ENCODE data around the gene SDHAF4.

Gene SDHAF4

DNA sequence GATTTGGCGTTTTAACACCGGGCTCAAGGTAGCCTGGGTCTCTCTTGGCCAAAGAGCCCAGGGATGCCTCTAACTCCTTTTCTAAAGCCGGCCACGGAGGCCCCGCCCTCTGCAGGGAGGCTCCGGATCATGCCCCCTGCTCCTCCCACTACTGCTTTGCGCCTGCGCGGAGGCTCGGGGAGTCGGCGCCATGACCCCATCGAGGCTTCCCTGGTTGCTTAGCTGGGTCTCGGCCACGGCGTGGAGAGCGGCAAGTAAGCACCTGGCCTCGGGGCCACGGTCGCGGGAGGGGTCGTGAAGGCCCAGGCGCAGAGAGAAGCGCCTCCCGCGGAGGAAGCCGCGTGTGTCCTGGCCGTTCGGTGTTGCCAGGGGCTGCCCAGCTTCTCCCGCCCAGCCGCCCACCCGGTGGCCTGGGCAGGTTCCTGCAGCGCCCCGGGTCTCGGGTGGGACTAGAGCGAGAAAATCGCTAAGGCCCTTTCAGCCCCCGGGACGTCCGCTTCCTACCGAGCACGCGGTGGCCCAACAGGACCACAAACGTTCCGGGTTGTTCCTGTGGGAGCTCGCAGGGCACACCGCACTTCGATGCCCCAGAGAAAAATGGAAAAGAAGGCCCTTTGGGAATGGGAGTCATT, at the start of gene SDHAF4:
Gene SDHAF4 (plus strand): TSS at position 180 of the 632 bp plus-strand sequence. CDS start 11 bp downstream, at position 191.
- H3K36me3 ChIP-seq (ENCODE audit: low read depth): peaks cover 32% of the 10 kb centered on the region
- peak; percentile 98 for ATAC-seq (ENCODE audit: low read depth)

GRCh38 chr6:70518723-70519122, 48.0 kb upstream of the SDHAF4 start:
- TF ChIP-seq, protein P1, sequence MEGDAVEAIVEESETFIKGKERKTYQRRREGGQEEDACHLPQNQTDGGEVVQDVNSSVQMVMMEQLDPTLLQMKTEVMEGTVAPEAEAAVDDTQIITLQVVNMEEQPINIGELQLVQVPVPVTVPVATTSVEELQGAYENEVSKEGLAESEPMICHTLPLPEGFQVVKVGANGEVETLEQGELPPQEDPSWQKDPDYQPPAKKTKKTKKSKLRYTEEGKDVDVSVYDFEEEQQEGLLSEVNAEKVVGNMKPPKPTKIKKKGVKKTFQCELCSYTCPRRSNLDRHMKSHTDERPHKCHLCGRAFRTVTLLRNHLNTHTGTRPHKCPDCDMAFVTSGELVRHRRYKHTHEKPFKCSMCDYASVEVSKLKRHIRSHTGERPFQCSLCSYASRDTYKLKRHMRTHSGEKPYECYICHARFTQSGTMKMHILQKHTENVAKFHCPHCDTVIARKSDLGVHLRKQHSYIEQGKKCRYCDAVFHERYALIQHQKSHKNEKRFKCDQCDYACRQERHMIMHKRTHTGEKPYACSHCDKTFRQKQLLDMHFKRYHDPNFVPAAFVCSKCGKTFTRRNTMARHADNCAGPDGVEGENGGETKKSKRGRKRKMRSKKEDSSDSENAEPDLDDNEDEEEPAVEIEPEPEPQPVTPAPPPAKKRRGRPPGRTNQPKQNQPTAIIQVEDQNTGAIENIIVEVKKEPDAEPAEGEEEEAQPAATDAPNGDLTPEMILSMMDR (IDR thresholded peaks at IDR 0.05; ENCODE audit: poor library complexity, severe bottlenecking): no peak
- Histone ChIP-seq H3K36me3 (ENCODE audit: low read depth) (peaks cover 15% of the 10 kb centered on the region), H3K27me3 (ENCODE audit: insufficient read depth, poor library complexity, severe bottlenecking) (no peaks in the 10 kb centered on the region), H3K4me1 (ENCODE audit: insufficient read depth, poor library complexity, severe bottlenecking) (no peaks in the 10 kb centered on the region), H3K27ac (ENCODE audit: poor library complexity, severe bottlenecking) (no peak overlapping the region), H3K9me3 (ENCODE audit: severe bottlenecking) (no peaks in the 10 kb centered on the region), H3K4me3 (ENCODE audit: severe bottlenecking) (no peak overlapping the region)
- DNase-seq (ENCODE audit: low spot score): no peak
- ATAC-seq (ENCODE audit: low read depth): no peak

More for the DNA sequence above, at the start of gene SDHAF4:
- Histone ChIP-seq H3K27ac (ENCODE audit: poor library complexity, severe bottlenecking) (peak within 1 kb of the TSS; percentile 21), H3K4me3 (ENCODE audit: severe bottlenecking) (peak within 1 kb of the TSS; percentile 77), H3K9me3 (ENCODE audit: severe bottlenecking) (no peaks in the 10 kb centered on the region), H3K27me3 (ENCODE audit: insufficient read depth, poor library complexity, severe bottlenecking) (no peaks in the 10 kb centered on the region), H3K4me1 (ENCODE audit: insufficient read depth, poor library complexity, severe bottlenecking) (peaks cover 3% of the 10 kb centered on the region)
- TF ChIP-seq, protein P1 (IDR thresholded peaks at IDR 0.05; ENCODE audit: poor library complexity, severe bottlenecking): no peak
- DNase-seq (ENCODE audit: low spot score): peak; percentile 92

GRCh38 chr6:70520575-70520974, 46.2 kb upstream of the SDHAF4 start:
- no peak for DNase-seq (ENCODE audit: low spot score)
- no peaks in the 10 kb centered on the region for H3K4me1 ChIP-seq (ENCODE audit: insufficient read depth, poor library complexity, severe bottlenecking)

DNA sequence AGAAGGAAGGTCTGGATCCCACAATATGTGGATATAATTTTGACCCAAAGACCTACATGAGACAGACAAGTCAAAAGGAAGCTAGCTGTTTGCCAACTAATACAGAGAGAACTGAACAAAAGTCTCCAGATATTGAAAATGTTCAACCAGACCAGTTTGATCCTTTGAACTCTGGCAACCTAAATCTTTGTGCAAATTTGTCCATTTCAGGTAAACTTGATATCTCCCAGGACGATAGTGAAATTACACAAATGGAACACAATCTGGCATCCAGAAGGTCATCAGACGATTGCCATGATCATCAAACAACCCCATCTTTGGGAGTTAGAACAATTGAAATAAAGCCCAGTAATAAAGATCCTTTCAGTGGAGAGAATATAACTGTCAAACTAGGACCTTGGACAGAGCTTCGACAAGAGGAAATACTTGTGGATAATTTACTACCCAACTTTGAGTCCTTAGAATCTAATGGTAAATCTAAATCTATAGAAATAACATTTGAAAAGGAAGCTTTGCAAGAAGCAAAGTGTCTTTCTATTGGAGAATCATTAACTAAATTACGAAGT, 41.9 kb upstream of the SDHAF4 start:
- TF ChIP-seq, protein P1 (IDR thresholded peaks at IDR 0.05; ENCODE audit: poor library complexity, severe bottlenecking): no peak
- no peak for ATAC-seq (ENCODE audit: low read depth)
- DNase-seq (ENCODE audit: low spot score): no peak
- Histone ChIP-seq H3K36me3 (ENCODE audit: low read depth) (peaks cover 48% of the 10 kb centered on the region), H3K4me1 (ENCODE audit: insufficient read depth, poor library complexity, severe bottlenecking) (no peaks in the 10 kb centered on the region), H3K27me3 (ENCODE audit: insufficient read depth, poor library complexity, severe bottlenecking) (no peaks in the 10 kb centered on the region), H3K9me3 (ENCODE audit: severe bottlenecking) (no peaks in the 10 kb centered on the region), H3K27ac (ENCODE audit: poor library complexity, severe bottlenecking) (no peak overlapping the region), H3K4me3 (ENCODE audit: severe bottlenecking) (no peak overlapping the region)

More at GRCh38 chr6:70520575-70520974, 46.2 kb upstream of the SDHAF4 start:
- TF ChIP-seq, protein P1 (IDR thresholded peaks at IDR 0.05; ENCODE audit: poor library complexity, severe bottlenecking): peak; percentile 58
- Histone ChIP-seq H3K9me3 (ENCODE audit: severe bottlenecking) (no peaks in the 10 kb centered on the region), H3K4me3 (ENCODE audit: severe bottlenecking) (no peak overlapping the region), H3K27me3 (ENCODE audit: insufficient read depth, poor library complexity, severe bottlenecking) (no peaks in the 10 kb centered on the region), H3K36me3 (ENCODE audit: low read depth) (peaks cover 34% of the 10 kb centered on the region), H3K27ac (ENCODE audit: poor library complexity, severe bottlenecking) (no peak overlapping the region)
- no peak for ATAC-seq (ENCODE audit: low read depth)
